K562 (cell line): ENCODE results near the gene TRMT112. TPM values are rescaled to one million over a fixed set of nuclear protein-coding genes. Genes with fewer than 3 reads are reported as not detected.

Experiments used
- BCL6 ChIP-seq: fragments of 250-450 bp; sonication (Bioruptor Pico); IDR thresholded peaks from 2 replicates; pipeline ENCODE4 v1.4.0; 2020
- BRD4 ChIP-seq: fragments of 200-600 bp; sonication (generic); IDR thresholded peaks from 2 replicates; pipeline ENCODE4 v1.6.1; 2017; ENCODE audit warnings: inconsistent platforms
- CAMTA2 ChIP-seq: fragments of 250-450 bp; sonication (Bioruptor Pico); conservative IDR thresholded peaks from 2 replicates; pipeline ENCODE4 v1.5.1; 2022
- CEBPG ChIP-seq, 3 experiments: fragments of 200-800 bp in 1 of 3; sonication (Bioruptor generic) in 1 of 3; sonication (generic) in 1 of 3; formaldehyde crosslinking in 1 of 3; IDR thresholded peaks in 2 of 3; conservative IDR thresholded peaks in 1 of 3; 2 replicates each; pipeline versions ENCODE4 v1.6.1 to v1.8.0; 2016 to 2022; ENCODE audit warnings: missing compliant biosample characterization in 2 of 3, missing genetic modification characterization in 2 of 3, mild to moderate bottlenecking in 1 of 3, missing genetic modification reagents in 1 of 3
- CHD1 ChIP-seq: fragments of 200-600 bp; sonication (generic); IDR thresholded peaks from one replicate; pipeline ENCODE4 v1.6.1; 2012; ENCODE audit warnings: mild to moderate bottlenecking, moderate library complexity, low read length, inconsistent platforms
- ELF4 ChIP-seq: fragments of 450-650 bp; formaldehyde crosslinking; IDR thresholded peaks from 2 replicates; pipeline ENCODE4 v1.4.0; 2022; ENCODE audit warnings: missing genetic modification characterization
- ETV1 ChIP-seq: fragments of 450-650 bp; conservative IDR thresholded peaks from 2 replicates; pipeline ENCODE4 v1.6.1; 2016; ENCODE audit warnings: missing genetic modification characterization, control low read depth, low read depth, missing compliant biosample characterization
- MTF1 ChIP-seq: fragments of 250-450 bp; sonication (Bioruptor Pico); IDR thresholded peaks from 2 replicates; pipeline ENCODE4 v1.9.0; 2021; ENCODE audit warnings: moderate library complexity, mild to moderate bottlenecking, inconsistent platforms, borderline replicate concordance
- NR2F6 ChIP-seq: fragments of 450-650 bp; formaldehyde crosslinking; IDR thresholded peaks from 2 replicates; pipeline ENCODE4 v1.4.0; 2020; ENCODE audit warnings: mild to moderate bottlenecking
- PTBP1 ChIP-seq: fragments of 200-400 bp; formaldehyde crosslinking; IDR thresholded peaks from 2 replicates; pipeline ENCODE4 v1.6.1; 2017; ENCODE audit warnings: low read depth, low read length
- SNRNP70 ChIP-seq: fragments of 200-400 bp; formaldehyde crosslinking; optimal IDR thresholded peaks from 2 replicates; pipeline ENCODE3; 2017; ENCODE audit warnings: low read depth, low read length
- SRSF3 ChIP-seq: fragments of 200-400 bp; formaldehyde crosslinking; IDR thresholded peaks from 2 replicates; pipeline ENCODE4 v1.6.1; 2016; ENCODE audit warnings: mild to moderate bottlenecking, low read length, moderate library complexity; ENCODE audit not compliant: insufficient read depth
- TFAP4 ChIP-seq: sonication (generic); formaldehyde crosslinking; IDR thresholded peaks from 2 replicates; pipeline ENCODE4 v1.8.0; 2022; ENCODE audit warnings: missing genetic modification reagents, mild to moderate bottlenecking, moderate library complexity, borderline replicate concordance
- TRIM24 ChIP-seq, 2 experiments: fragments of 450-650 bp; IDR thresholded peaks; 2 replicates each; pipeline ENCODE4 v1.6.1; 2016
- XRCC5 ChIP-seq: fragments of 200-400 bp; formaldehyde crosslinking; IDR thresholded peaks from 2 replicates; pipeline ENCODE4 v1.6.1; 2017; ENCODE audit warnings: low read depth, mild to moderate bottlenecking, low read length
- ZBTB5 ChIP-seq: fragments of 450-650 bp; IDR thresholded peaks from 2 replicates; pipeline ENCODE4 v1.6.1; 2017; ENCODE audit warnings: antibody characterized with exemption
- polyA plus RNA-seq, 8 experiments: library from polyadenylated mRNA; depleted of rRNA in 4 of 8; stranded (reverse) in 5 of 8; unstranded in 3 of 8; fragments of >200 nt; fragmentation: Nextera tagmentation in 2 of 8; fragmentation: Illumina TruSeq in 1 of 8; extraction: Ambion mirVana in 2 of 8; extraction: Trizol in 1 of 8; gene quantifications; 2 replicates each; pipeline versions ENCODE4 v1.2.1 to v1.2.3, GENCODE V29; 2011 to 2014; ENCODE audit warnings: inconsistent platforms in 1 of 8, missing spikeins in 1 of 8
- total RNA-seq, 7 experiments: library from RNA; depleted of rRNA in 6 of 7; stranded (reverse); fragments of >200 nt in 6 of 7; fragmentation: Illumina TruSeq in 2 of 7; extraction: Trizol in 2 of 7; gene quantifications; 2 replicates each; pipeline versions ENCODE4 v1.2.1 to v1.2.3, GENCODE V29; 2011 to 2021; ENCODE audit warnings: low replicate concordance in 1 of 7
- TF ChIP-seq, protein P1 (sequence below): fragments of 450-650 bp; IDR thresholded peaks from 2 replicates; pipeline ENCODE4 v1.6.1; 2016; ENCODE audit warnings: borderline replicate concordance
- TF ChIP-seq, protein P2 (sequence below): IDR thresholded peaks from 3 replicates; pipeline ENCODE4 v1.6.1; 2011; ENCODE audit warnings: borderline replicate concordance, mild to moderate bottlenecking; ENCODE audit not compliant: insufficient read length, insufficient read depth
- TF ChIP-seq, protein P3 (sequence below): fragments of 250-450 bp; sonication (Bioruptor Pico); IDR thresholded peaks from 2 replicates; pipeline ENCODE4 v1.8.0; 2022; ENCODE audit warnings: moderate library complexity, mild to moderate bottlenecking, inconsistent platforms

TRMT112 gene
- total and polyA plus RNA-seq, 9 of the 15 experiments (the other 6 are each of a cell fraction or from before 2014, with no cell fraction given): 162 to 444 (median 300) TPM

DNA sequence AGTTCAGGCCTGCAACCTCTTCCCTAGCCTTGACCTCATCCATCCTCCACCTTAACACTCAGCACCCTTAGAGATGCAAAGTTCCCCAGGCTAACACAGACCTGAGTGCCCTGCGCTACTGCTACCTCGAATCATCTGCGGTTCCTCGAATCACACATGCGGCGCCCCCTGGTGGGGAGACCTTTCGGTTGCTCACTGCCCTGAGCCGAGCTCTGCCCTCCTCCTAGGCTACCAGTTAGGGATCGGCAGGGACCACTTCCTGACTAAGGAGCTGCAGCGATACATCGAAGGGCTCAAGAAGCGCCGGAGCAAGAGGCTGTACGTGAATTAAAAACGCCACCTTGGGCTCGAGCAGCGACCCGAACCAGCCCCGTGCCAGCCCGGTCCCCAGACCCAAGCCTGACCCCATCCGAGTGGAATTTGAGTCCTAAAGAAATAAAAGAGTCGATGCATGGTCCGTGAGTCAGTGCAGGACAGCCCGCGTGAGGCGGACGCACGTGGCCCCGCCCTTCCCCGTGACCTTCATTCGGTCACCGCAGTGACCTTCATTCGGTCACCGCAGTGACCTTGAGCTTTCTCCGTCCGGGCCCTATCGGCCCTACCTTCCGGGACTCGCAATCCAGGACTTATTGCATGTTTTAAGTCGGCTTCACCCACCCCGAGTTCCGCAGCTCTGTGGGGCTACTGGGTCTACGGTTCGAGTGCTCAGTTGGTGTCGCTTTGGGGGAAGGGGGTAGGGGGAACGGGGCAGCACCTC is 12.9 kb downstream of the TRMT112 start (continued):
- TF ChIP-seq TFAP4 (CRISPR knock-in tag) (peak; percentile 89), ZBTB5 (no peak), ELF4 (CRISPR knock-in tag) (no peak), CEBPG (CRISPR knock-in tag; IDR thresholded peaks at IDR 0.05) (no peak; the same call in 1 of the 2 replicates), CEBPG (tag; conservative IDR thresholded peaks at IDR 0.05 in 1 of 2, IDR thresholded peaks at IDR 0.05 in 1 of 2) (no peak), CAMTA2 (no peak), PTBP1 (no peak), SRSF3 (0 out of 2 replicates have a peak, but pooled peaks have one; percentile 61), ETV1 (peak; percentile 35; the same call in 1 of the 2 replicates), NR2F6 (CRISPR knock-in tag) (no peak), CHD1 (peak; percentile 58), BRD4 (peak; percentile 64; the same call in 1 of the 2 replicates), XRCC5 (peak; percentile 87; the same call in 1 of the 2 replicates), BCL6 (CRISPR knock-in tag) (no peak), MTF1 (CRISPR knock-in tag) (no peak), SNRNP70 (no peak), TRIM24 (IDR thresholded peaks at IDR 0.05) (0 out of 4 replicates have a peak, but pooled peaks of 1 of the 2 experiments have one; percentile 9)
- TF ChIP-seq, protein P1, sequence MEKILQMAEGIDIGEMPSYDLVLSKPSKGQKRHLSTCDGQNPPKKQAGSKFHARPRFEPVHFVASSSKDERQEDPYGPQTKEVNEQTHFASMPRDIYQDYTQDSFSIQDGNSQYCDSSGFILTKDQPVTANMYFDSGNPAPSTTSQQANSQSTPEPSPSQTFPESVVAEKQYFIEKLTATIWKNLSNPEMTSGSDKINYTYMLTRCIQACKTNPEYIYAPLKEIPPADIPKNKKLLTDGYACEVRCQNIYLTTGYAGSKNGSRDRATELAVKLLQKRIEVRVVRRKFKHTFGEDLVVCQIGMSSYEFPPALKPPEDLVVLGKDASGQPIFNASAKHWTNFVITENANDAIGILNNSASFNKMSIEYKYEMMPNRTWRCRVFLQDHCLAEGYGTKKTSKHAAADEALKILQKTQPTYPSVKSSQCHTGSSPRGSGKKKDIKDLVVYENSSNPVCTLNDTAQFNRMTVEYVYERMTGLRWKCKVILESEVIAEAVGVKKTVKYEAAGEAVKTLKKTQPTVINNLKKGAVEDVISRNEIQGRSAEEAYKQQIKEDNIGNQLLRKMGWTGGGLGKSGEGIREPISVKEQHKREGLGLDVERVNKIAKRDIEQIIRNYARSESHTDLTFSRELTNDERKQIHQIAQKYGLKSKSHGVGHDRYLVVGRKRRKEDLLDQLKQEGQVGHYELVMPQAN: peak; percentile 75; the same call in 1 of the 2 replicates
- TF ChIP-seq, protein P2, sequence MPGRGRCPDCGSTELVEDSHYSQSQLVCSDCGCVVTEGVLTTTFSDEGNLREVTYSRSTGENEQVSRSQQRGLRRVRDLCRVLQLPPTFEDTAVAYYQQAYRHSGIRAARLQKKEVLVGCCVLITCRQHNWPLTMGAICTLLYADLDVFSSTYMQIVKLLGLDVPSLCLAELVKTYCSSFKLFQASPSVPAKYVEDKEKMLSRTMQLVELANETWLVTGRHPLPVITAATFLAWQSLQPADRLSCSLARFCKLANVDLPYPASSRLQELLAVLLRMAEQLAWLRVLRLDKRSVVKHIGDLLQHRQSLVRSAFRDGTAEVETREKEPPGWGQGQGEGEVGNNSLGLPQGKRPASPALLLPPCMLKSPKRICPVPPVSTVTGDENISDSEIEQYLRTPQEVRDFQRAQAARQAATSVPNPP: no peak
- TF ChIP-seq, protein P3, sequence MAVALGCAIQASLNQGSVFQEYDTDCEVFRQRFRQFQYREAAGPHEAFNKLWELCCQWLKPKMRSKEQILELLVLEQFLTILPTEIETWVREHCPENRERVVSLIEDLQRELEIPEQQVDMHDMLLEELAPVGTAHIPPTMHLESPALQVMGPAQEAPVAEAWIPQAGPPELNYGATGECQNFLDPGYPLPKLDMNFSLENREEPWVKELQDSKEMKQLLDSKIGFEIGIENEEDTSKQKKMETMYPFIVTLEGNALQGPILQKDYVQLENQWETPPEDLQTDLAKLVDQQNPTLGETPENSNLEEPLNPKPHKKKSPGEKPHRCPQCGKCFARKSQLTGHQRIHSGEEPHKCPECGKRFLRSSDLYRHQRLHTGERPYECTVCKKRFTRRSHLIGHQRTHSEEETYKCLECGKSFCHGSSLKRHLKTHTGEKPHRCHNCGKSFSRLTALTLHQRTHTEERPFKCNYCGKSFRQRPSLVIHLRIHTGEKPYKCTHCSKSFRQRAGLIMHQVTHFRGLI (CRISPR knock-in tag): no peak
